OCI-LY3 (cell line): ENCODE results near the gene ABCG1.

Experiments
- CTCF ChIP-seq: fragments of 200-600, 300-600 bp; sonication (generic); IDR thresholded peaks from 2 replicates; pipeline ENCODE4 v1.5.1; 2014; ENCODE audit warnings: antibody characterized with exemption, low read length, low read depth
- EZH2phosphoT487 ChIP-seq: fragments of 200-600 bp; shearing (Covaris generic); IDR thresholded peaks from 2 replicates; pipeline ENCODE4 v1.6.1; 2018; ENCODE audit warnings: antibody characterized with exemption, mixed run types, low read depth

- TF ChIP-seq CTCF (no peak), EZH2phosphoT487 (no peak)
Measured at GRCh38 chr21:42252325-42252654, 33.4 kb downstream of the ABCG1 start.
